NCI-H748 (cell line): ENCODE results near the gene VCAN.

Experiments used
- DNase-seq: peaks from one replicate; lab custom pipeline; 2025; ENCODE audit not compliant: unreplicated experiment; lab: John Stamatoyannopoulos, UW

VCAN gene

GRCh38 chr5:83562071-83562606 is 90.6 kb downstream of the VCAN start:
- DNase-seq = no peak

GRCh38 chr5:83562791-83563557 is 91.4 kb downstream of the VCAN start:
- peak; percentile 36 for DNase-seq

GRCh38 chr5:83563631-83564030 is 92.1 kb downstream of the VCAN start:
- peak; percentile 36 for DNase-seq

GRCh38 chr5:83564069-83564749 is 92.7 kb downstream of the VCAN start:
- DNase-seq = peak; percentile 54

- no peak for DNase-seq
Measured at GRCh38 chr5:83567741-83568140, 96.2 kb downstream of the VCAN start.

GRCh38 chr5:83568186-83568585 is 96.6 kb downstream of the VCAN start:
- no peak for DNase-seq

GRCh38 chr5:83570916-83571315 is 99.4 kb downstream of the VCAN start:
- no peak for DNase-seq

- DNase-seq = no peak
Measured at GRCh38 chr5:83572271-83572670, 100.7 kb downstream of the VCAN start.

- no peak for DNase-seq
Measured at GRCh38 chr5:83576341-83576740, 104.8 kb downstream of the VCAN start.

GRCh38 chr5:83577036-83577636 is 105.6 kb downstream of the VCAN start:
- peak; percentile 15 for DNase-seq

GRCh38 chr5:83583859-83584258 is 112.3 kb downstream of the VCAN start:
- DNase-seq = no peak

- DNase-seq = no peak
Measured at GRCh38 chr5:83586874-83587776, 115.6 kb downstream of the VCAN start.

- peak; percentile 99 for DNase-seq
Measured at GRCh38 chr5:83589786-83590185, 118.2 kb downstream of the VCAN start.

GRCh38 chr5:83590966-83591365 is 119.4 kb downstream of the VCAN start:
- peak; percentile 44 for DNase-seq

- no peak for DNase-seq
Measured at GRCh38 chr5:83595217-83595616, 123.7 kb downstream of the VCAN start.

GRCh38 chr5:83608122-83608521 is 136.6 kb downstream of the VCAN start:
- DNase-seq = peak; percentile 80

GRCh38 chr5:83614841-83615240 is 143.3 kb downstream of the VCAN start:
- DNase-seq = no peak

GRCh38 chr5:83628360-83628759 is 156.8 kb downstream of the VCAN start:
- no peak for DNase-seq
